PC-9 (cell line): ENCODE results near the gene RUFY3.

Source experiments
- CTCF ChIP-seq: fragments of 200-600 bp; sonication (generic); conservative IDR thresholded peaks from 2 replicates; pipeline ENCODE4 v1.6.1; 2017; ENCODE audit warnings: mixed run types, antibody characterized with exemption, mild to moderate bottlenecking, moderate library complexity
- EZH2 ChIP-seq: fragments of 200-600 bp; sonication (generic); IDR thresholded peaks from 2 replicates; pipeline ENCODE4 v1.8.0; 2017; ENCODE audit warnings: antibody characterized with exemption, low read depth

GRCh38 chr4:70688795-70689231 is 33.0 kb upstream of the RUFY3 start:
- TF ChIP-seq CTCF (no peak), EZH2 (no peak)
